ENCODE data around the gene LCLAT1.

LCLAT1 gene

DNA sequence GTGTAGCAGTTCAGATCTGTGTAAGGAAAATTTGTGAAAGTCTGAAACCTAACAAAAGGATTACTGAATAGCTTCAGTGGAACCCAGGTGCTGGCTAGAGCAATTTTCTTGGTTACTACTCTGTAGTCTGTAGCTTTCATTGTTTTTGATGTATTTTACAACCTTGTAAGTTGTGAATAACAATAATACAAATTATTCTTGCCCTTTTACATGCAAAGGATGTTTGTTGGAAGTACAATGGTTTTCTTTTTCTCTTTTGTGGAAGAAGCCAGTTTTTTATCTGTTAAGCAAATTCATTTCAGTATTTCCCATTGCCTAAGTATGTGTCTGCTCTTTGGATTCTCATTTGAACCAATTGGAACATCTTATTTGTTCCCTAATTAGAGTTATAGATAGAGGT, 10.2 kb downstream of the LCLAT1 start:
- H3K27me3 ChIP-seq (replicated peaks) = no peaks in the 10 kb centered on the region
- in situ Hi-C loops (cut with HindIII; ENCODE audit: low pct_ligation_motif_present, low sequenced_read_pairs) = no loop called here
- no peak for DNase-seq

DNA sequence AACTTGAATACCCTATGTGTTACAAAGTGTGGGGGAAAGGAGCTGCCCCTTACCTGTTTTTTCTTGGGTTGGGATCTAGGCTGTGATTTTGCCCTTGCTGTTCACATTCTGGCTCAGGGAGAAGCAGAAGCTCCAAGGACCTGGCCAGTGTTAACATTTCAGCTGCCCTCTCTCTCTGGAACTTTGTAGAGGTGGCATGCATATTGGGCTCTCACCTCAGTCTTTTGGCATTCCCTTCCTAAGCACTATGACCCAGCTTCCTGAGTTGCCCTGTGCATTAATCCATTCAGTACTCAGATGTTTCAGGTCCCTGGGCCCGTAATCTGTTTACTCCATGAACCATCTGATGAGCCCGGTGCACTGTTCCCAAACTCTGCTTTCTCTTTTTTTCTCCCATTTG, 12.1 kb downstream of the LCLAT1 start:
- Histone ChIP-seq H3K27ac (no peak overlapping the region), H3K36me3 (replicated peaks) (no peaks in the 10 kb centered on the region), H3K4me3 (ENCODE audit: low read depth, low read length) (no peak overlapping the region), H3K27me3 (replicated peaks) (no peaks in the 10 kb centered on the region)
- in situ Hi-C loops (cut with HindIII; ENCODE audit: low pct_ligation_motif_present, low sequenced_read_pairs) = no loop called here
- DNase-seq = no peak
- no peak for TF ChIP-seq CTCF (IDR thresholded peaks at IDR 0.05; ENCODE audit: low read depth, low read length, missing control alignments)

More for the DNA sequence above, 10.2 kb downstream of the LCLAT1 start:
- H3K36me3 ChIP-seq (replicated peaks) = no peaks in the 10 kb centered on the region
- no peak for TF ChIP-seq CTCF (IDR thresholded peaks at IDR 0.05; ENCODE audit: low read depth, low read length, missing control alignments)
- H3K4me3 ChIP-seq (ENCODE audit: low read depth, low read length) = no peak overlapping the region
- no peak overlapping the region for H3K27ac ChIP-seq

DNA sequence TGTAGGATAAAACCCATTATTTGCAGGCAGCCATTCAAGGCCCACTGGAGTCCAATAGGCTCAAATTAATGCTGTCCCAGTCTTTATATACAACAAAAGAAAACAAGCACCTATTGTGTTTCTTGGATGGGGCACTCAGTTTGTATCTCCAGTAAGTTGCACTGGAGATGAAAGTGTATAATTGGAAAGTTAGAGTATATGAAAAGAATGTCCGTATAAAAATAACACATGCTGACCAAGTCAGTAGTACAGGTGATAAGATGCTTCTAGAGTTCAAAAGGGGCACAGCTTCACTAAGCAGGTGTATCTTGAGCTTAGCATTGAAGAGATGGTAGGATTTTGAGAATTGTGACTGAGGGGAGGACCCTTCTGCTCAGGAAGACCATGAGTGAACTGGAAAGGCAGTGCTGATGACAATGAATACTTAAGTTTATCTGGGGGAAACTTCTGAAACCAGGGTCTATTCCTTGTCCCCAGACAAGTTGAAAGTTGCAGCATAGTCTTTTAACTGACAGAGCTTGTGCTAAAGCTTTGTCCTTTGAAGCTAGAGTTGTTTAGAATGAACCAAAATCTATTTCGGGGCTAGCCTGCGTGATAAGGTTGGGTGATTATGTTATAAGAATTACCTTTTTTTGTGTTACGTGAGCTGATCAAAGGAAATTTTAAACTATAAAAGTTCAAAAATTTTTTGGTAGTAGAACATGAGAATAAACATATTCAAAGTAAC, 15.2 kb downstream of the LCLAT1 start:
- Histone ChIP-seq H3K36me3 (replicated peaks) (no peaks in the 10 kb centered on the region), H3K27me3 (replicated peaks) (no peaks in the 10 kb centered on the region), H3K27ac (no peak overlapping the region), H3K4me3 (ENCODE audit: low read depth, low read length) (no peak overlapping the region)
- no peak for DNase-seq
- in situ Hi-C loops (cut with HindIII; ENCODE audit: low pct_ligation_motif_present, low sequenced_read_pairs) = no loop called here
- TF ChIP-seq CTCF (IDR thresholded peaks at IDR 0.05; ENCODE audit: low read depth, low read length, missing control alignments) = no peak

- Histone ChIP-seq H3K27ac (no peak overlapping the region), H3K4me3 (ENCODE audit: low read depth, low read length) (no peak overlapping the region), H3K27me3 (replicated peaks) (no peaks in the 10 kb centered on the region), H3K36me3 (replicated peaks) (no peaks in the 10 kb centered on the region)
- no peak for DNase-seq
- in situ Hi-C loops (cut with HindIII; ENCODE audit: low pct_ligation_motif_present, low sequenced_read_pairs) = no loop called here
- no peak for TF ChIP-seq CTCF (IDR thresholded peaks at IDR 0.05; ENCODE audit: low read depth, low read length, missing control alignments)
These were observed 16.5 kb downstream of the LCLAT1 start for GRCh38 chr2:30463535-30463934.

GRCh38 chr2:30464544-30465170, 17.6 kb downstream of the LCLAT1 start:
- H3K36me3 ChIP-seq (replicated peaks) = no peaks in the 10 kb centered on the region
- H3K27ac ChIP-seq = no peak overlapping the region
- no peak overlapping the region for H3K4me3 ChIP-seq (ENCODE audit: low read depth, low read length)
- in situ Hi-C loops (cut with HindIII; ENCODE audit: low pct_ligation_motif_present, low sequenced_read_pairs) = no loop called here
- TF ChIP-seq CTCF (IDR thresholded peaks at IDR 0.05; ENCODE audit: low read depth, low read length, missing control alignments) = no peak
- DNase-seq = no peak
- no peaks in the 10 kb centered on the region for H3K27me3 ChIP-seq (replicated peaks)
